HepG2 (cell line): Measurements from ENCODE around the gene SLC20A1. TPM values are rescaled to one million over a fixed set of nuclear protein-coding genes. Genes with fewer than 3 reads are reported as not detected.

Experiments used
- ARID5B ChIP-seq: IDR thresholded peaks from 2 replicates; pipeline ENCODE4 v1.4.0; 2020; ENCODE audit warnings: mild to moderate bottlenecking, missing genetic modification reagents
- CREB3 ChIP-seq: sonication (generic); formaldehyde crosslinking; IDR thresholded peaks from 2 replicates; pipeline ENCODE4 v1.5.0; 2020; ENCODE audit warnings: missing genetic modification reagents
- CREBL2 ChIP-seq: sonication (generic); formaldehyde crosslinking; IDR thresholded peaks from 2 replicates; pipeline ENCODE4 v1.8.1; 2023; ENCODE audit warnings: missing genetic modification reagents, mild to moderate bottlenecking, borderline replicate concordance
- ELF1 ChIP-seq: sonication (generic); formaldehyde crosslinking; IDR thresholded peaks from 2 replicates; pipeline ENCODE4 v1.4.0; 2020; ENCODE audit warnings: missing genetic modification reagents
- ETV5 ChIP-seq: IDR thresholded peaks from 2 replicates; pipeline ENCODE4 v1.6.1; 2018; ENCODE audit warnings: missing biosample characterization, missing genetic modification reagents, inconsistent platforms, borderline replicate concordance
- JUN ChIP-seq: sonication (generic); formaldehyde crosslinking; IDR thresholded peaks from 2 replicates; pipeline ENCODE4 v1.4.0; 2020; ENCODE audit warnings: mild to moderate bottlenecking, missing genetic modification reagents
- NONO ChIP-seq, 2 experiments: fragments of 450-650 bp in 1 of 2; sonication (generic) in 1 of 2; formaldehyde crosslinking in 1 of 2; IDR thresholded peaks in 1 of 2; conservative IDR thresholded peaks in 1 of 2; 2 replicates each; pipeline versions ENCODE4 v1.6.1 to v1.8.0; 2017 to 2022; ENCODE audit warnings: mild to moderate bottlenecking in 1 of 2, missing genetic modification reagents in 1 of 2, moderate library complexity in 1 of 2
- RCOR2 ChIP-seq: IDR thresholded peaks from 2 replicates; pipeline ENCODE4 v1.6.1; 2016; ENCODE audit warnings: missing biosample characterization, missing genetic modification reagents
- RFXAP ChIP-seq: sonication (generic); formaldehyde crosslinking; IDR thresholded peaks from 2 replicates; pipeline ENCODE4 v1.4.0; 2020; ENCODE audit warnings: missing genetic modification reagents, borderline replicate concordance
- RORA ChIP-seq: sonication (generic); formaldehyde crosslinking; IDR thresholded peaks from 2 replicates; pipeline ENCODE4 v1.5.0; 2020; ENCODE audit warnings: mild to moderate bottlenecking, missing genetic modification reagents, moderate library complexity
- SAP130 ChIP-seq: IDR thresholded peaks from 2 replicates; pipeline ENCODE4 v1.6.1; 2016; ENCODE audit warnings: low read depth
- SKIL ChIP-seq: sonication (generic); formaldehyde crosslinking; IDR thresholded peaks from 2 replicates; pipeline ENCODE4 v1.8.0; 2022; ENCODE audit warnings: missing genetic modification reagents, mild to moderate bottlenecking, moderate library complexity, borderline replicate concordance
- SSRP1 ChIP-seq: IDR thresholded peaks from 2 replicates; pipeline ENCODE4 v1.6.1; 2016; ENCODE audit warnings: control low read depth
- TCF7 ChIP-seq: sonication (generic); IDR thresholded peaks from 2 replicates; pipeline ENCODE4 v1.6.1; 2016; ENCODE audit warnings: antibody characterized with exemption, low read depth
- TRIM22 ChIP-seq: fragments of 450-650 bp; IDR thresholded peaks from 2 replicates; pipeline ENCODE4 v1.6.1; 2017
- ZC3H4 ChIP-seq: sonication (generic); formaldehyde crosslinking; IDR thresholded peaks from 2 replicates; pipeline ENCODE4 v1.4.0; 2020; ENCODE audit warnings: missing genetic modification reagents, borderline replicate concordance
- ZNF484 ChIP-seq: sonication (generic); formaldehyde crosslinking; IDR thresholded peaks from 2 replicates; pipeline ENCODE4 v1.5.1; 2020; ENCODE audit warnings: mild to moderate bottlenecking, low read depth, missing genetic modification reagents, borderline replicate concordance
- ZNF562 ChIP-seq: sonication (generic); formaldehyde crosslinking; IDR thresholded peaks from 2 replicates; pipeline ENCODE4 v1.8.0; 2022; ENCODE audit warnings: missing genetic modification reagents, borderline replicate concordance
- ZNF576 ChIP-seq: sonication (generic); formaldehyde crosslinking; IDR thresholded peaks from 2 replicates; pipeline ENCODE4 v1.4.0; 2020; ENCODE audit warnings: mild to moderate bottlenecking, missing genetic modification reagents
- ZNF616 ChIP-seq: sonication (generic); formaldehyde crosslinking; IDR thresholded peaks from 2 replicates; pipeline ENCODE4 v1.5.0; 2020; ENCODE audit warnings: low read depth, mild to moderate bottlenecking, missing genetic modification reagents
- polyA plus RNA-seq, 8 experiments: library from polyadenylated mRNA; depleted of rRNA in 3 of 8; stranded (reverse) in 7 of 8; unstranded in 1 of 8; fragments of >200 nt; fragmentation: Illumina TruSeq in 4 of 8; extraction: Trizol in 4 of 8; gene quantifications; 2 replicates each; pipeline versions ENCODE4 v1.2.1 to v1.2.3, GENCODE V29; 2011 to 2016; ENCODE audit warnings: low read depth in 4 of 8, missing spikeins in 1 of 8, mixed read lengths in 1 of 8; ENCODE audit not compliant: insufficient read depth in 1 of 8
- total RNA-seq, 5 experiments: library from RNA; depleted of rRNA; stranded (reverse); fragments of >200 nt; fragmentation: Illumina TruSeq; extraction: Trizol; gene quantifications; 2 replicates each; pipeline ENCODE4 v1.2.3, GENCODE V29; 2016; ENCODE audit warnings: low read depth in 1 of 5

The SLC20A1 gene
- total and polyA plus RNA-seq, 2 of the 13 experiments (the other 11 are each of a cell fraction or from before 2014, with no cell fraction given), result 54.0 to 85.9 TPM

- peak; percentile 83 for TF ChIP-seq TCF7
- TF ChIP-seq ZNF562 (CRISPR knock-in tag), result no peak
- no peak for TF ChIP-seq ZNF616
- TF ChIP-seq RORA (CRISPR knock-in tag), result no peak
- TF ChIP-seq ZC3H4 (CRISPR knock-in tag), result no peak
- peak; percentile 96 for TF ChIP-seq JUN (CRISPR knock-in tag)
- no peak for TF ChIP-seq NONO (IDR thresholded peaks at IDR 0.05)
- no peak for TF ChIP-seq NONO (CRISPR knock-in tag; conservative IDR thresholded peaks at IDR 0.05)
- TF ChIP-seq SKIL, result peak; percentile 47; the same call in 1 of the 2 replicates
- peak; percentile 99 for TF ChIP-seq ARID5B
- TF ChIP-seq SAP130 (CRISPR knock-in tag), result peak; percentile 82
- no peak for TF ChIP-seq ZNF576
- no peak for TF ChIP-seq ZNF484 (CRISPR knock-in tag)
- no peak for TF ChIP-seq RFXAP (CRISPR knock-in tag)
- no peak for TF ChIP-seq CREBL2
- TF ChIP-seq TRIM22, result no peak
- TF ChIP-seq ETV5, result peak; percentile 97
- TF ChIP-seq RCOR2 (CRISPR knock-in tag), result peak; percentile 88
- peak; percentile 45; the same call in 1 of the 2 replicates for TF ChIP-seq ELF1
- no peak for TF ChIP-seq SSRP1 (CRISPR knock-in tag)
- no peak for TF ChIP-seq CREB3 (CRISPR knock-in tag)
These were observed 1.4 kb upstream of the SLC20A1 start (continued) for GRCh38 chr2:112644155-112644932.
